Neural crest cell (in vitro differentiated cells): ENCODE results near the gene AMY2A. TPM values are rescaled to one million over a fixed set of nuclear protein-coding genes. Genes with fewer than 3 reads are reported as not detected.
"Not testable (repeated sequence)": the region's sequence is repeated elsewhere in the genome, so short reads cannot be mapped to it uniquely, and the experiment has no call there.

Experiments
- DNase-seq: peaks from one replicate; pipeline ENCODE4 v3.0.0; 2021; ENCODE audit warnings: low read depth, mixed read lengths, low spot score
- H3K27ac Mint-ChIP-seq: one replicate; pipeline ENCODE4 v1.8.0; 2021; ENCODE audit warnings: mild to moderate bottlenecking, mixed read lengths; ENCODE audit not compliant: unreplicated experiment
- H3K27me3 Mint-ChIP-seq: 2 replicates; pipeline ENCODE4 v1.8.0; 2021; ENCODE audit warnings: low read depth, mild to moderate bottlenecking, mixed read lengths
- H3K36me3 Mint-ChIP-seq: 2 replicates; pipeline ENCODE4 v1.8.0; 2021; ENCODE audit warnings: low read depth, mild to moderate bottlenecking, mixed read lengths
- H3K4me1 Mint-ChIP-seq: 2 replicates; pipeline ENCODE4 v1.8.0; 2021; ENCODE audit warnings: mixed read lengths
- H3K4me3 Mint-ChIP-seq: one replicate; pipeline ENCODE4 v1.8.0; 2021; ENCODE audit warnings: mild to moderate bottlenecking, mixed read lengths
- H3K9me3 Mint-ChIP-seq: 2 replicates; pipeline ENCODE4 v1.8.0; 2021; ENCODE audit warnings: mixed read lengths
- long read RNA-seq: library from polyadenylated mRNA; unstranded; transcript quantifications from one replicate; pipeline ENCODE4 v2.0.0, GENCODE V29; 2020
- total RNA-seq: library from RNA; stranded (reverse); gene quantifications from 2 replicates; pipeline ENCODE4 v1.2.1, GENCODE V29; 2021
- TF ChIP-seq, protein P1 (sequence below): fragments of 200-600 bp; sonication (generic); conservative IDR thresholded peaks from 2 replicates; pipeline ENCODE4 v1.5.0; 2021; ENCODE audit warnings: antibody characterized with exemption, mild to moderate bottlenecking

Gene AMY2A
- not detected in 2 replicates for total RNA-seq
- long read RNA-seq, result 0 reads

DNA sequence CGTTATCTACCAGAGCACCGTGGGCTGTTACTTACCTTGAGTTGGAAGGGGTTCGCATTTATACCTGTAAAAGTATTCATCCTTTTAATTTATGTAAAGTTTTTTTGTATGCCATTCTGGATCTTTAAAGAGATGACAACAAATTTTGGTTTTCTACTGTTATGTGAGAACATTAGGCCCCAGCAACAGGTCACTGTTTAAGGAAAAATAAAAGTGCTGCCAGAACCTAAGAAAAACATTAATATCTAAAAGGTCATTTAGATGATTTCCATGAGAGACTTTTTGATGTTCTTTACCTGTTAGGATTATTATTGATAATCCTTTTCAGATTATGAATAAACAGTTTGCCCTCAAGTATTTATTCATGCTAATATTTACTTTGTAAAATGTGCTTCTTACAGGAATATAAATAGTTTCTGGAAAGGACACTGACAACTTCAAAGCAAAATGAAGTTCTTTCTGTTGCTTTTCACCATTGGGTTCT, at the start of gene AMY2A:
TSS of gene AMY2A (plus strand) at position 434 of the 484 bp plus-strand sequence. CDS start at position 448, 14 bp downstream.
- H3K27me3 Mint-ChIP-seq, DNase-seq, H3K27ac Mint-ChIP-seq, H3K36me3 Mint-ChIP-seq, H3K9me3 Mint-ChIP-seq, H3K4me3 Mint-ChIP-seq, H3K4me1 Mint-ChIP-seq: not testable (repeated sequence)

DNA sequence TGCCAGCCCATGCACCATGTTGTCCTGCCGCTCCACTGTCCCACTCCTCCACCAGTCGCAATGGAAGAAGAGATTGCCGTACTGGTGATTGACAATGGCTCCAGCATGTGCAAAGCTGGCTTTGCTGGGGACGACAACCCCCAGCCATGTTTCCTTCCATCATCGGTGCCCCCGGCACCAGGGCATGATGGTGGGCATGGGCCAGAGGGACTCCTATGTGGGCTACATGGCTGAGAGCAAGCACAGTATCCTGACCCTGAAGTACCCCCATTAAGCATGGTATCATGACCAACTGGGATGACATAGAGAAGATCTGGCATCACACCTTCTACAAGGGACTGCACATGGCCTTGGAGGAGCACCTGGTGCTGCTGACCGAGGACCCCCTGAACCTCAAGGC, 47.7 kb upstream of the AMY2A start:
- Mint-ChIP-seq H3K4me3 (no peak overlapping the region), H3K9me3 (peaks cover 3% of the 10 kb centered on the region), H3K27me3 (no peaks in the 10 kb centered on the region), H3K27ac (no peak overlapping the region), H3K36me3 (no peaks in the 10 kb centered on the region), H3K4me1 (no peaks in the 10 kb centered on the region)
- TF ChIP-seq, protein P1, sequence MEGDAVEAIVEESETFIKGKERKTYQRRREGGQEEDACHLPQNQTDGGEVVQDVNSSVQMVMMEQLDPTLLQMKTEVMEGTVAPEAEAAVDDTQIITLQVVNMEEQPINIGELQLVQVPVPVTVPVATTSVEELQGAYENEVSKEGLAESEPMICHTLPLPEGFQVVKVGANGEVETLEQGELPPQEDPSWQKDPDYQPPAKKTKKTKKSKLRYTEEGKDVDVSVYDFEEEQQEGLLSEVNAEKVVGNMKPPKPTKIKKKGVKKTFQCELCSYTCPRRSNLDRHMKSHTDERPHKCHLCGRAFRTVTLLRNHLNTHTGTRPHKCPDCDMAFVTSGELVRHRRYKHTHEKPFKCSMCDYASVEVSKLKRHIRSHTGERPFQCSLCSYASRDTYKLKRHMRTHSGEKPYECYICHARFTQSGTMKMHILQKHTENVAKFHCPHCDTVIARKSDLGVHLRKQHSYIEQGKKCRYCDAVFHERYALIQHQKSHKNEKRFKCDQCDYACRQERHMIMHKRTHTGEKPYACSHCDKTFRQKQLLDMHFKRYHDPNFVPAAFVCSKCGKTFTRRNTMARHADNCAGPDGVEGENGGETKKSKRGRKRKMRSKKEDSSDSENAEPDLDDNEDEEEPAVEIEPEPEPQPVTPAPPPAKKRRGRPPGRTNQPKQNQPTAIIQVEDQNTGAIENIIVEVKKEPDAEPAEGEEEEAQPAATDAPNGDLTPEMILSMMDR, result no peak
- no peak for DNase-seq

DNA sequence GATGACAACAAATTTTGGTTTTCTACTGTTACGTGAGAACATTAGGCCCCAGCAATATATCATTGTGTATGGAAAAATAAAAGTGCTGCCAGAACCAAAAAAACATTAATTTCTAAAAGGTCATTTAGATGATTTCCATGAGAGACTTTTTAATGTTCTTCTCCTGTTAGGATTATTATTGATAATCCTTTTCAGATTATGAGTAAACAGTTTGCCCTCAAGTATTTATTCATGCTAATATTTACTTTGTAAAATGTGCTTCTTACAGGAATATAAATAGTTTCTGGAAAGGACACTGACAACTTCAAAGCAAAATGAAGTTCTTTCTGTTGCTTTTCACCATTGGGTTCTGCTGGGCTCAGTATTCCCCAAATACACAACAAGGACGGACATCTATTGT, 45.9 kb upstream of the AMY2A start, which contains the start of gene AMY2B:
TSS of gene AMY2B (plus strand) at position 301 of the 400 bp plus-strand sequence. CDS start at position 315, 14 bp downstream.
- H3K4me1 Mint-ChIP-seq, DNase-seq, H3K9me3 Mint-ChIP-seq, H3K36me3 Mint-ChIP-seq, H3K27me3 Mint-ChIP-seq, H3K27ac Mint-ChIP-seq, H3K4me3 Mint-ChIP-seq: not testable (repeated sequence)

DNA sequence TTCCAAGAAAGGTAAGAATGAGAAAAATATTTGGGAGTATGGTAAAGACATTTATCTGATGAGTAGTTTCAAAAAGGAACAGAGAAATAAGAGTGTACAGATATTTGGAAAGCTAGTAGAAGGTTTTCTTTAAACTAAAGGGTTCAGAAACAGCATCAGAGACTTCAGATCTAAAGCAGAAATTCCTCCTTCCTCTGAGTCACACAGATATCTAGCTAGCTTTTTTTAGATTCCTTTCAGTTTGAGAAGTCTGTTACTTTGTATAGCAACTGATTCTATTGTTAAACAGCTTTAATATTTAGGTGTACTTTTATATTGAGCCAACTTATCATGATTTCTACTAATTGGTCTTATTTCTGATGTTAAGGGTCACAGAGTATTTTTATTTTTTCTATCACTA, 41.2 kb upstream of the AMY2A start:
- Mint-ChIP-seq H3K36me3 (no peaks in the 10 kb centered on the region), H3K4me3 (no peak overlapping the region), H3K27ac (no peak overlapping the region), H3K27me3 (no peaks in the 10 kb centered on the region), H3K9me3 (no peaks in the 10 kb centered on the region), H3K4me1 (no peaks in the 10 kb centered on the region)
- TF ChIP-seq, protein P1, result no peak
- no peak for DNase-seq

DNA sequence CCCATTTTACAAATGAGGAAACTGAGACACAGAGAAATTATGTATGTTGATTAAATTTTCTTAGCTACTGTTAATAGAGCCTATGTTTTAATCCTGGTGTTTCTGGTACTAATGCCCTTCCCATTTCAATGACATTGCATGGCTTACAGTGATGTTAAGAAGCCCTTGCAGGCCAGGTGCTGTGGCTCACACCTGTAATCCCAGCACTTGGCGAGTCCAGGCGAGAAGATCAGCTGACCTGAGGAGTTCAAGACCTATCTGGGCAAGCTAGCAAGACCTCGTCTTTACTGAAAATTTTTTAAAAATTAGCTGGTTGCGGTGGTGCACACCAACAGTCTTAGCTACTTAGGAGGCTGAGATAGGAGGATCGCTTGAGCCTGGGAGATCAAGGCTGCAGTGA, 40.4 kb upstream of the AMY2A start:
- H3K27ac Mint-ChIP-seq, H3K36me3 Mint-ChIP-seq: not testable (repeated sequence)

DNA sequence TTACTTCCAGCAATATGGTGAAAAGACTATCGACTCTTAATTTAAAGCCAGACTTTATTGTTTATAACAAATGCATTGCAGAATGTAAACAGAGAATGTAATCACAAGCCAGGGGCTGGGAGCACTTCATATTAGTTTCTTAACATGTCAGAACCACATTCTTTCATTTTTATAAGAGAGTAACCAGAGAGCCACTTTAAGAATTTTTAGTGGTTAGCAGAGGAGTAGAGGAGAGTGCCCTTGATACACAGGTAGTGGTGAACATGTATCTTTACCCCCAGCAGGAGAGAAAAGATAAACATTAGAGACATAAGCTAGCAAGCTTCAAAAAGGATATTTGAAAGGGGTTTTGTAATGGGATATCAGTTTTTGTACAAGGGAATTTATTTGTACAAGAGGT, 34.8 kb upstream of the AMY2A start:
- Mint-ChIP-seq H3K36me3 (no peaks in the 10 kb centered on the region), H3K4me1 (no peaks in the 10 kb centered on the region), H3K9me3 (peaks cover 4% of the 10 kb centered on the region), H3K4me3 (no peak overlapping the region), H3K27me3 (no peaks in the 10 kb centered on the region), H3K27ac (no peak overlapping the region)
- TF ChIP-seq, protein P1, result no peak
- no peak for DNase-seq

More for the DNA sequence above, 40.4 kb upstream of the AMY2A start:
- H3K27me3 Mint-ChIP-seq, H3K4me3 Mint-ChIP-seq, H3K9me3 Mint-ChIP-seq, H3K4me1 Mint-ChIP-seq, DNase-seq: not testable (repeated sequence)

DNA sequence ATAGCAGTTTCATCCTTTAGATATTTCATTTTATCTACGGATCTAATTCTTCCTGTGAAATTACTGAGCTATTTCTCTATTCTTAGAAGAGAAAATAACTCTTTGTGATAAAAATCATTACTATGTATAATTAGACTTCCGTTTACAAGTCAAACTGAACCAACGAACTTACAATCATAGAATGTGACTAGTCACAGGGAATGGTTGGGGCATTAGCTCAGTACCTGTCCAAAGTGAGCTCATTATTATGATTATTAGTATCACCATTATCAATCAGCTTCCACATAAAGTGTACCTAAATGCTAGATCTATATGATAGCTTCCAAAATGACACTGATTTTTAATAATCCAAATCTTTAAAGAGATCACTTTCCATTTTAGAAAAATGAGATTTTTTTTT, 33.3 kb upstream of the AMY2A start:
- Mint-ChIP-seq H3K27me3 (no peaks in the 10 kb centered on the region), H3K4me3 (no peak overlapping the region), H3K36me3 (peaks cover 2% of the 10 kb centered on the region), H3K27ac (no peak overlapping the region), H3K4me1 (no peaks in the 10 kb centered on the region), H3K9me3 (peaks cover 8% of the 10 kb centered on the region)
- no peak for DNase-seq
- TF ChIP-seq, protein P1, result no peak
